ENCODE measurements around the gene THEM4.

DNA sequence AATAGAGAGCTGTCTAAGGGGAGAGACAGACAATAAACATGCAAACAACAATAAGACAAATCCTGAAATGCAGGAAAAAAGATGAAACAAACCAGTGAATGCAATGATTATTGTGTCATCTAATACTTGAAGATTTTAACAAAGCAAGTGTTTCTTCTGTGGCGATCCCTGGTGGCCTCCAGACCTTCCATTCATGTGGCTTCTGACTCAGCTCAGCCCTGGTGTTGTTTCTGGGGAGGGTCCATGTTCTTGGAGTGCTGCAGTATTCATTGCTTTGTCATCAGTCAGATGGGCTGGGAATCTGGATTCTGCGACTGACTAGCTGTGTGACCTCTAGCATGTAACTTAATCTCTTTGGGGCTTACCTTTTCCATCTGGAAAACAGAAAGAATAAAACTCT lies 68.2 kb downstream of the THEM4 start:
- TF ChIP-seq GATA2 (IDR thresholded peaks at IDR 0.05; ENCODE audit: low read depth, low read length) (no peak), GATA3 (IDR thresholded peaks at IDR 0.05; ENCODE audit: low read depth, low read length) (no peak)
